ENCODE measurements around the gene ZNF681. TPM values are rescaled to one million over a fixed set of nuclear protein-coding genes. Genes with fewer than 3 reads are reported as not detected.

ZNF681 gene
- total and polyA plus RNA-seq, 2 of the 13 experiments (the other 11 are each of a cell fraction or from before 2014, with no cell fraction given) = not detected

DNA sequence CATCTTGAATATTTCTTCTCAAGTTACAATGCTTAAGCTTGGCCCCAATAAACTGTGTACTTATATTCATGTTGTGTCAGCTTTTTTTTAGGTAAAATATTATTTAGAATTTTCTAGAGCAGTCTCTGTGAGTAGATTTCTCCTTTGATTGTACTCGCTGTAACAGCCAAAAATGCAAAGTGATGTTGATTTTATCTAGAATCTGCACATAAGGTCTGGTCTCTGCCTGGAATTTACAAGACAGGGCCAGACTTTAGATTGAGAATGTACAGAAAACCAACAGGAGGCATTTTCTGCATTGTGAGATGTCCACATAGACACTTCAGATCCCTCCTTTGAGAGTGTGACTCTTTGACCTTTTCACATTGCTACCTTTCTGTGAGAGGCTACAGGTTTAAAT, 43.1 kb upstream of the ZNF681 start:
- TF ChIP-seq MAFK (conservative IDR thresholded peaks at IDR 0.05 in 1 of 2, IDR thresholded peaks at IDR 0.05 in 1 of 2; ENCODE audit: low read length in 2 of 2) = peak in 1 of 2 experiments; percentile 23; a peak in 1 of 4 replicates
- no peak for TF ChIP-seq ATF7 (IDR thresholded peaks at IDR 0.05)
- TF ChIP-seq ATF7 (CRISPR knock-in tag; IDR thresholded peaks at IDR 0.05) = no peak
- no peak overlapping the region for H3K4me3 ChIP-seq (replicated peaks in 1 of 3; ENCODE audit: insufficient read depth in 1 of 3, low read depth in 2 of 3, low read length in 3 of 3)
- no peak for ATAC-seq
- no peak overlapping the region for H3K4me2 ChIP-seq (ENCODE audit: low read depth, low read length)
- no peak overlapping the region for H3K27ac ChIP-seq (ENCODE audit: extremely low read length, insufficient read depth, low read length)
- H3K9me3 ChIP-seq (ENCODE audit: low read length) = peaks cover 78% of the 10 kb centered on the region
- no peak overlapping the region for H3K9ac ChIP-seq (ENCODE audit: insufficient read depth, low read depth, low read length)
- CTCF ChIA-PET (ENCODE audit: low intra/inter-chr PET ratio, low total read pairs) = no interaction called here
- no peaks in the 10 kb centered on the region for H4K20me1 ChIP-seq (ENCODE audit: insufficient read depth, low read length)
- DNase-seq (ENCODE audit: low spot score) = no peak
- no peak overlapping the region for H2AFZ ChIP-seq (ENCODE audit: low read length)
- no peak for FAIRE-seq
- in situ Hi-C loops (cut with HindIII; ENCODE audit: extremely low pct_ligation_motif_present, low pct_unique_long_range_greater_than_20kb) = no loop called here
- intact Hi-C loops (cut with micrococcal nuclease; ENCODE audit: unreplicated experiment) = no loop called here
- no peaks in the 10 kb centered on the region for H3K27me3 ChIP-seq (ENCODE audit: control insufficient read depth in 1 of 2, insufficient read depth in 2 of 2, low read length in 2 of 2)
- no TSS peak for BruUV-seq (replicated peaks)
- no peaks in the 10 kb centered on the region for H3K4me1 ChIP-seq (ENCODE audit: insufficient read depth, low read length)
- WGBS (ENCODE audit: low lambda C conversion rate) = 4% methylated on average over 1 of the region's 1 CpG
- H3K36me3 ChIP-seq (replicated peaks in 1 of 2; ENCODE audit: control insufficient read depth in 1 of 2, insufficient read depth in 2 of 2, low read length in 2 of 2) = no peaks in the 10 kb centered on the region
- POLR2A ChIA-PET = no interaction called here
- H3K79me2 ChIP-seq (ENCODE audit: insufficient read depth, low read length) = no peaks in the 10 kb centered on the region

DNA sequence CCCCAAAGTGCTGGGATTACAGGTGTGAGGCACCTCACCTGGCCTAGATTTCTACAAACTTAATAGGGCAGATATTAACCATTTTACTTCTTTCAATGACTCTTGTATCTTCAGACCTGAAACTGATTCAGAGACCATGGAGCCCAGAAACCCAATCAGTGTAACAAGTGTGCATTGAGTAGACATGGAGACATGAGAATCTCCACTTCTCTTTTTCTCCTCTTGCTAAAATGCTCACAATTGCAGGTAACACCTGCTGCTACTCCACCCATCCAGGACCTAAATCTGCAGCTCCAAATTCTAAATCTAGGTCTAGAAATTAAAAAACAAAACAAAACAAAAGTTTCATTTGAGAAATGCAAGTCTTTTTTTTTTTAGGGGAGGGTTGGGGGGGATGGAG, 42.2 kb upstream of the ZNF681 start:
- Histone ChIP-seq H3K79me2 (ENCODE audit: insufficient read depth, low read length) (no peaks in the 10 kb centered on the region), H3K27me3 (ENCODE audit: control insufficient read depth in 1 of 2, insufficient read depth in 2 of 2, low read length in 2 of 2) (no peaks in the 10 kb centered on the region), H2AFZ (ENCODE audit: low read length) (no peak overlapping the region), H3K27ac (ENCODE audit: extremely low read length, insufficient read depth, low read length) (no peak overlapping the region), H3K9me3 (ENCODE audit: low read length) (peaks cover 78% of the 10 kb centered on the region), H3K4me2 (ENCODE audit: low read depth, low read length) (no peak overlapping the region), H3K9ac (ENCODE audit: insufficient read depth, low read depth, low read length) (no peak overlapping the region), H3K4me3 (replicated peaks in 1 of 3; ENCODE audit: insufficient read depth in 1 of 3, low read depth in 2 of 3, low read length in 3 of 3) (no peak overlapping the region), H3K36me3 (replicated peaks in 1 of 2; ENCODE audit: control insufficient read depth in 1 of 2, insufficient read depth in 2 of 2, low read length in 2 of 2) (no peaks in the 10 kb centered on the region), H4K20me1 (ENCODE audit: insufficient read depth, low read length) (no peaks in the 10 kb centered on the region), H3K4me1 (ENCODE audit: insufficient read depth, low read length) (no peaks in the 10 kb centered on the region)
- ChIA-PET CTCF (ENCODE audit: low intra/inter-chr PET ratio, low total read pairs) (no interaction called here), POLR2A (no interaction called here)
- intact Hi-C loops (cut with micrococcal nuclease; ENCODE audit: unreplicated experiment) (no loop called here), in situ Hi-C loops (cut with HindIII; ENCODE audit: extremely low pct_ligation_motif_present, low pct_unique_long_range_greater_than_20kb) (no loop called here)
- ATAC-seq (no peak), FAIRE-seq (no peak), DNase-seq (ENCODE audit: low spot score) (no peak)
- TF ChIP-seq ZNF263 (CRISPR knock-in tag; IDR thresholded peaks at IDR 0.05) (no peak), ZNF546 (CRISPR knock-in tag; conservative IDR thresholded peaks at IDR 0.05) (no peak), ZNF274 (CRISPR knock-in tag; IDR thresholded peaks at IDR 0.05) (no peak), SMARCE1 (IDR thresholded peaks at IDR 0.05; ENCODE audit: borderline replicate concordance) (no peak), ZMAT3 (CRISPR knock-in tag; conservative IDR thresholded peaks at IDR 0.05) (no peak), ZNF253 (CRISPR knock-in tag; IDR thresholded peaks at IDR 0.05; ENCODE audit: borderline replicate concordance) (no peak), POGZ (CRISPR knock-in tag; IDR thresholded peaks at IDR 0.05) (no peak), CREB1 (IDR thresholded peaks at IDR 0.05) (no peak), CREB1 (CRISPR knock-in tag; IDR thresholded peaks at IDR 0.05) (no peak), RBAK (CRISPR knock-in tag; IDR thresholded peaks at IDR 0.05) (no peak), ZNF563 (CRISPR knock-in tag; IDR thresholded peaks at IDR 0.05) (no peak), XBP1 (CRISPR knock-in tag; IDR thresholded peaks at IDR 0.05) (no peak), MBD4 (IDR thresholded peaks at IDR 0.05; ENCODE audit: borderline replicate concordance, low read length) (no peak), IKZF1 (IDR thresholded peaks at IDR 0.05) (no peak), THAP11 (CRISPR knock-in tag; IDR thresholded peaks at IDR 0.05) (no peak), ZNF432 (CRISPR knock-in tag; IDR thresholded peaks at IDR 0.05; ENCODE audit: borderline replicate concordance) (no peak), RFX1 (IDR thresholded peaks at IDR 0.05) (no peak)
- TF ChIP-seq, protein P1, sequence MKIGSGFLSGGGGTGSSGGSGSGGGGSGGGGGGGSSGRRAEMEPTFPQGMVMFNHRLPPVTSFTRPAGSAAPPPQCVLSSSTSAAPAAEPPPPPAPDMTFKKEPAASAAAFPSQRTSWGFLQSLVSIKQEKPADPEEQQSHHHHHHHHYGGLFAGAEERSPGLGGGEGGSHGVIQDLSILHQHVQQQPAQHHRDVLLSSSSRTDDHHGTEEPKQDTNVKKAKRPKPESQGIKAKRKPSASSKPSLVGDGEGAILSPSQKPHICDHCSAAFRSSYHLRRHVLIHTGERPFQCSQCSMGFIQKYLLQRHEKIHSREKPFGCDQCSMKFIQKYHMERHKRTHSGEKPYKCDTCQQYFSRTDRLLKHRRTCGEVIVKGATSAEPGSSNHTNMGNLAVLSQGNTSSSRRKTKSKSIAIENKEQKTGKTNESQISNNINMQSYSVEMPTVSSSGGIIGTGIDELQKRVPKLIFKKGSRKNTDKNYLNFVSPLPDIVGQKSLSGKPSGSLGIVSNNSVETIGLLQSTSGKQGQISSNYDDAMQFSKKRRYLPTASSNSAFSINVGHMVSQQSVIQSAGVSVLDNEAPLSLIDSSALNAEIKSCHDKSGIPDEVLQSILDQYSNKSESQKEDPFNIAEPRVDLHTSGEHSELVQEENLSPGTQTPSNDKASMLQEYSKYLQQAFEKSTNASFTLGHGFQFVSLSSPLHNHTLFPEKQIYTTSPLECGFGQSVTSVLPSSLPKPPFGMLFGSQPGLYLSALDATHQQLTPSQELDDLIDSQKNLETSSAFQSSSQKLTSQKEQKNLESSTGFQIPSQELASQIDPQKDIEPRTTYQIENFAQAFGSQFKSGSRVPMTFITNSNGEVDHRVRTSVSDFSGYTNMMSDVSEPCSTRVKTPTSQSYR (CRISPR knock-in tag; IDR thresholded peaks at IDR 0.05; ENCODE audit: borderline replicate concordance) = no peak
- BruUV-seq (replicated peaks) = no TSS peak
